ENCODE data around the gene PAQR9.

GRCh38 chr3:143010024-143010423 is 46.5 kb upstream of the PAQR9 start:
- TF ChIP-seq TCF7 (IDR thresholded peaks at IDR 0.05; ENCODE audit: borderline replicate concordance), result no peak
- no peak for TF ChIP-seq CTCF (IDR thresholded peaks at IDR 0.05 in 2 of 3, conservative IDR thresholded peaks at IDR 0.05 in 1 of 3; ENCODE audit: insufficient read depth in 2 of 3, low read depth in 1 of 3, low read length in 3 of 3)
- TF ChIP-seq THAP12 (CRISPR knock-in tag; IDR thresholded peaks at IDR 0.05), result no peak
- TF ChIP-seq HNRNPK (IDR thresholded peaks at IDR 0.05; ENCODE audit: low read depth, low read length, poor library complexity, severe bottlenecking), result no peak
- no peak for TF ChIP-seq HCFC1 (IDR thresholded peaks at IDR 0.05; ENCODE audit: low read depth, low read length)
- TF ChIP-seq GABPA (tag; conservative IDR thresholded peaks at IDR 0.05; ENCODE audit: low read depth), result no peak
- no peak for TF ChIP-seq FOXJ3 (CRISPR knock-in tag; IDR thresholded peaks at IDR 0.05)
- no peak for TF ChIP-seq SETDB1 (IDR thresholded peaks at IDR 0.05; ENCODE audit: low read length)
- TF ChIP-seq POLR2AphosphoS5 (IDR thresholded peaks at IDR 0.05; ENCODE audit: control insufficient read depth, insufficient read depth, low read depth, low read length), result no peak

Measured in K562 (cell line).